Activated naive CD4-positive, alpha-beta T cell treated with anti-CD3 and anti-CD28 coated beads, Interleukin-2, amount 50 U/mL, for 16 hours (primary cell): ENCODE measurements around the gene TRMT1.

Experiments used
- DNase-seq: peaks from one replicate; pipeline ENCODE4 v3.0.0-alpha.2; 2020

The TRMT1 gene

GRCh38 chr19:13122980-13123957, 6.7 kb upstream of the TRMT1 start:
- DNase-seq = no peak

GRCh38 chr19:13122275-13122878, 5.8 kb upstream of the TRMT1 start:
- DNase-seq = no peak

- no peak for DNase-seq
Measured at GRCh38 chr19:13121551-13122274, 5.2 kb upstream of the TRMT1 start.

- no peak for DNase-seq
Measured at GRCh38 chr19:13120817-13121216, 4.3 kb upstream of the TRMT1 start.

GRCh38 chr19:13120031-13120430, 3.5 kb upstream of the TRMT1 start:
- no peak for DNase-seq

- DNase-seq = no peak
Measured at GRCh38 chr19:13119627-13120026, 3.1 kb upstream of the TRMT1 start.

- DNase-seq = peak; percentile 34
Measured at GRCh38 chr19:13118424-13119193, 2.1 kb upstream of the TRMT1 start.

GRCh38 chr19:13117772-13118423, 1.4 kb upstream of the TRMT1 start, which contains the start of gene NACC1:
Gene NACC1 (plus strand): TSS chr19:13118264. CDS start chr19:13135208, 16,944 bp downstream.
- peak; percentile 93 for DNase-seq

- no peak for DNase-seq
Measured at GRCh38 chr19:13117176-13117771, 734 bp upstream of the TRMT1 start.

GRCh38 chr19:13115936-13116281, 631 bp downstream of the TRMT1 start:
- no peak for DNase-seq

- DNase-seq = no peak
Measured at GRCh38 chr19:13112555-13112954, 4.0 kb downstream of the TRMT1 start.

- DNase-seq = no peak
Measured at GRCh38 chr19:13110099-13110610, 6.4 kb downstream of the TRMT1 start.

- no peak for DNase-seq
Measured at GRCh38 chr19:13109361-13110098, 7.0 kb downstream of the TRMT1 start.

- DNase-seq = no peak
Measured at GRCh38 chr19:13104848-13105711, 11.5 kb downstream of the TRMT1 start.

GRCh38 chr19:13104360-13104847, 12.1 kb downstream of the TRMT1 start:
- peak; percentile 70 for DNase-seq

- DNase-seq = no peak
Measured at GRCh38 chr19:13103581-13104359, 12.8 kb downstream of the TRMT1 start.

- DNase-seq = peak; percentile 28
Measured at GRCh38 chr19:13102666-13103580, 13.6 kb downstream of the TRMT1 start, which contains the start of gene LYL1. Gene LYL1 (minus strand): TSS chr19:13102858. CDS start chr19:13101171, 1,687 bp downstream.

GRCh38 chr19:13102416-13102665, 14.2 kb downstream of the TRMT1 start:
- no peak for DNase-seq
